ENCODE measurements around the gene ZCCHC12. TPM values are rescaled to one million over a fixed set of nuclear protein-coding genes. Genes with fewer than 3 reads are reported as not detected.
A peak's percentile ranks its signal among the peaks of the same experiment; 100 is the strongest.

ZCCHC12 gene
- total and polyA plus RNA-seq, 5 experiments from 2014 or later: 0.26 to 1.6 (median 0.50) TPM; not detected in 2

DNA sequence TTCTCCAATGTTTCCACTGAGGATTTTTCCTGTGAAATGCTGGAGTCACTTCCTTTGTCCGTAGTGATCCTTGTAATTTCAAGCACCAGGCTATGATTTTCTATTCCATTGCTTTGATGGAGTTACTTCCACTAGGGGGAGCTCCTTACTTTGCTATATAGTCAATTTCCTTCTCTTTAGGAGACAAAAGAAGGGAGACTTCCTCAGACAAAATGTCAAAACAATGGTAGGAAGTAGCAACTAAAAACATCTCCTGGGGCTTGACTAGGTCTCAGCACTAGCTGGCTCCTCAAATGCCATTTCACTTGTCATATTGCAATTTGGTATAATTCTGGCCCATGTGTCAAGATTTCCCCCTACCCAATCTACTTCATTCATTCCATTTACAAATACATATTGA is 24.1 kb downstream of the ZCCHC12 start:
- Mint-ChIP-seq H3K4me3 (no peak overlapping the region), H3K4me1 (no peaks in the 10 kb centered on the region), H3K27ac (no peak overlapping the region), H3K27me3 (peaks cover 0 to 3% (median 1%) of the 10 kb centered on the region in 5 donors), H3K9me3 (no peaks in the 10 kb centered on the region), H3K36me3 (no peaks in the 10 kb centered on the region)
- peak; percentile 36 to 47 for ATAC-seq
- POLR2A ChIA-PET: no interaction called here
- DNase-seq: peak in 4 of 10 donors; percentile 7 to 56 (median 52)

DNA sequence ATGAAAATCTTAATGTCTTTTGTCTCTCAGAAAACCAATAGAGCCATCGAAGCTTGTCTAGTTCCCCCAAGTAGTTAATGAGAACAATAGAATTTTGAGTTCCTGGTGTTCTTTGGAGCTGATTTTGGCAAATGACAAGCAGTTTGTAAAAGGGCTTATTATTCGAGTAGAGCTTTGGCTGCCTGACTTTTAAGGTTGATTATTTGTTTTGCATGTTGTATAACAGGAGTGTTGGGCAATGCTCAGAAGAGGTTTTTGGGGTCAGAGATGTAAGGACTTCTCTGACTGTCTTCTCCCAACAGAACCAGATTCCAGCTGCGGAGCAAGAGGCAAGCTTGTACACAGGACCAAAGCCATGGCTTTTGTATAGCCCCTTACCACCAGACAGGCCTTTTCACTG is 30.0 kb downstream of the ZCCHC12 start:
- Mint-ChIP-seq H3K27ac (no peak overlapping the region), H3K4me1 (no peaks in the 10 kb centered on the region), H3K9me3 (no peaks in the 10 kb centered on the region), H3K27me3 (peaks cover 0 to 4% (median 0%) of the 10 kb centered on the region in 5 donors), H3K36me3 (no peaks in the 10 kb centered on the region), H3K4me3 (no peak overlapping the region)
- POLR2A ChIA-PET: no interaction called here
- ATAC-seq (no peak), DNase-seq (no peak)

DNA sequence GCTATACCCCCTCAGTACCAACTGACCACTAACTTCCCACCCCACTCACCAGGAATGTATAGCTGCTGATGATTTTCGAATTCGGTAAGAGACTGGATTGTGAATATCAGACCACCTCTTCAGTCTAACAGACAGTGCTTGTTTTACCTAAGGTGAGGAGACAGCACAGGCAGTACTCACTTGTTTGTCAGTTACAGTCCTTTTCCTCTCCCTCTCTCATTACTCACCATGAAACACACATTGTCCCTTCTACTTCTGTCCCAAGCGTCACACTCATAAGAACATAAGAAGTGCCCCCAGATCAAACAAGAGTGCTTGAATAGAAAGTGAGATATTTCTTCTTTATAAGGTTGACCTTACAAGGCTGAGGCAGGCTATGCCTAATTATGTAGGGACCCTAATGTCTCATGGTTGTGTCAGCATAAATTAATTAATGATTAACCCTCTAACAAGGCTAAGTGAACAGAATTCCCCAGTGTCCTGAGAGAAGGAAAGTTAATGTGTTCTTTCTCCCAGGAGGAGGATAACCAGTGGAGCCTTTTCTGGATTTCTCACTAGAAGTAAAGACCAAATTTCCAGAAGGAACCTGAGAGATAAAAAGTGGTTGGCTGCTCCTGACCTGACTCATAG is 32.2 kb downstream of the ZCCHC12 start:
- Mint-ChIP-seq H3K27me3 (peaks cover 0 to 6% (median 0%) of the 10 kb centered on the region in 5 donors), H3K4me1 (no peaks in the 10 kb centered on the region), H3K4me3 (no peak overlapping the region), H3K36me3 (no peaks in the 10 kb centered on the region), H3K9me3 (no peaks in the 10 kb centered on the region), H3K27ac (no peak overlapping the region)
- DNase-seq (no peak), ATAC-seq (no peak)
- POLR2A ChIA-PET: no interaction called here

DNA sequence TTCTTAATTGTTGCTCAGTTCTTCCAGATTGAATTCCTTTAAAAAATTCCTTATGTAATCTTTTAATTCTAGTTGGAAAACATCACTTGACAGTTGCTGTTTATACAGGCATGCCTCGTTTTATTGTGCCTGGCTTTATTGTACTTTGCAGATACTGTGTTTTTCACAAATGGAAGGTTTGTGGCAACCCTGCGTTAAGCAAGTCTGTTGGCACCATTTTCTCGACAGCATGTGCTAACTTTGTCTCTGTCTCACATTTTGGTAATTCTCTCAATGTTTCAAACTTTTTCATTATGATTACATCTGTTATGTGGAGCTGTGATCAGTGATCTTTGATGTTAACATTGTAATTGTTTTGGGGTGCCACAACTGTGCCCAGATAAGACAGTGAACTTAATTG is 33.4 kb downstream of the ZCCHC12 start:
- DNase-seq (no peak), ATAC-seq (no peak)
- H3K27ac Mint-ChIP-seq: no peak overlapping the region
- H3K36me3 Mint-ChIP-seq: no peaks in the 10 kb centered on the region
- peaks cover 0 to 6% (median 0%) of the 10 kb centered on the region in 5 donors for H3K27me3 Mint-ChIP-seq
- H3K4me3 Mint-ChIP-seq: no peak overlapping the region
- H3K9me3 Mint-ChIP-seq: no peaks in the 10 kb centered on the region
- no peaks in the 10 kb centered on the region for H3K4me1 Mint-ChIP-seq
- POLR2A ChIA-PET: no interaction called here

DNA sequence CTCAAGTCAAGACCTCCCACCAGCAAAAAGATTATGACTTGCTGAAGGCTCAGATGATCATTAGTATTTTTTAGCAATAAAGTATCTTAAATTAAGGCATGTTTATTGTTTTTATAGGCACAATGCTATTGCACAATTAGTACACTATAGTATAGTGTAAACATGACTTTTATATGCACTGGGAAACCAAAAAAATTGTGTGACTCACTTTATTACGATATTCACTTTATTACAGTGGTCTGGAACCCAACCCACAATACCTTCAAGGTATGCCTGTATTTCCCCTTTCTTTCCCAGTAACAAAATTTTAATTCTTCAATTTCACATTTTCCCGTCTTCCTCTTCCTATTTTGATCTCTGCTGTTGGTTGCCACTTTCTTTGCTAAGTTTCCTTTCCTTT is 37.7 kb downstream of the ZCCHC12 start:
- ATAC-seq (no peak), DNase-seq (no peak)
- Mint-ChIP-seq H3K4me1 (no peaks in the 10 kb centered on the region), H3K4me3 (no peak overlapping the region), H3K9me3 (no peaks in the 10 kb centered on the region), H3K36me3 (no peaks in the 10 kb centered on the region), H3K27me3 (peaks cover 0 to 2% (median 0%) of the 10 kb centered on the region in 5 donors), H3K27ac (no peak overlapping the region)
- POLR2A ChIA-PET: no interaction called here

DNA sequence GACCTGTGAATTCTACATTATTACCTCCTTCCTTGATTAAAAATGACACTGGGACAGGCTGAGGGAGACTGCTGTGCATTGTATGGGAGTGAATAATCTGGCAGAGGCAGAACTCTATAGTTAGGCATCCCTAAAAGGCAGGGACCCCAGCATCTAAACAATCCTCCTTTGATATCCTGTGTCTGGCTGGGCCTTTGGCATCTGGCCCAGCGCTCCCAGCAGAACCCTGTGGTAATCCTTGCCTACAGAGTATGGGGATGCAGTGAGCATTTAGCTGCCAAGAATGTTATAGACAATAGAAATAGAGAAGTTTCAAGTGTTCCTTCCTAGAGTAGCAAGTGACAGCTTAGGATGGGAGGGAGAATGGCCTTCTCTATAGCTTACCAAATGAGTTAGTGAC is 38.5 kb downstream of the ZCCHC12 start:
- H3K4me1 Mint-ChIP-seq: no peaks in the 10 kb centered on the region
- H3K27ac Mint-ChIP-seq: no peak overlapping the region
- POLR2A ChIA-PET: no interaction called here
- peaks cover 0 to 2% (median 0%) of the 10 kb centered on the region in 5 donors for H3K27me3 Mint-ChIP-seq
- H3K9me3 Mint-ChIP-seq: no peaks in the 10 kb centered on the region
- H3K4me3 Mint-ChIP-seq: no peak overlapping the region
- DNase-seq (no peak), ATAC-seq (no peak)
- no peaks in the 10 kb centered on the region for H3K36me3 Mint-ChIP-seq

DNA sequence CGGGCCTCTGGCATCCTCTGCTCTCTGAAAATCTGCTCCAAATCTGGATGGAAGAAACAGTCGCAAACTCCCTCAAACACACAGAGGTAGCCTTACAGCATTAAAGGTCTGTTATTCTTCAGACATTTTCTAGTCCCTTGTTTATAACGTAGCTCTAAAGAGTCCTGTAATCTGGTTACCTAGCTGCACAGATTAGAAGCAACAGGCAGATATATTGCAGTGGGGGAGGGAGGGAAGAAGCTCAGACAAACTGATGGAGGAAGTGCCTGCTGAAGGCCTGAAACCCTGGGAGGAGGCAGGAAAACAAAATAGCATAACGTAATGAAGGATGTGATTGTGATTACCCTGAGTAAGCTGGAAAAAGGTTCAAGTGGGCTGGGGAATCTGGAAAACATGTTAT is 39.4 kb downstream of the ZCCHC12 start:
- ATAC-seq (no peak), DNase-seq (no peak)
- H3K9me3 Mint-ChIP-seq: no peaks in the 10 kb centered on the region
- no peaks in the 10 kb centered on the region for H3K36me3 Mint-ChIP-seq
- H3K27ac Mint-ChIP-seq: no peak overlapping the region
- H3K27me3 Mint-ChIP-seq: peaks cover 0 to 2% (median 0%) of the 10 kb centered on the region in 5 donors
- H3K4me1 Mint-ChIP-seq: no peaks in the 10 kb centered on the region
- H3K4me3 Mint-ChIP-seq: no peak overlapping the region
- POLR2A ChIA-PET: no interaction called here

DNA sequence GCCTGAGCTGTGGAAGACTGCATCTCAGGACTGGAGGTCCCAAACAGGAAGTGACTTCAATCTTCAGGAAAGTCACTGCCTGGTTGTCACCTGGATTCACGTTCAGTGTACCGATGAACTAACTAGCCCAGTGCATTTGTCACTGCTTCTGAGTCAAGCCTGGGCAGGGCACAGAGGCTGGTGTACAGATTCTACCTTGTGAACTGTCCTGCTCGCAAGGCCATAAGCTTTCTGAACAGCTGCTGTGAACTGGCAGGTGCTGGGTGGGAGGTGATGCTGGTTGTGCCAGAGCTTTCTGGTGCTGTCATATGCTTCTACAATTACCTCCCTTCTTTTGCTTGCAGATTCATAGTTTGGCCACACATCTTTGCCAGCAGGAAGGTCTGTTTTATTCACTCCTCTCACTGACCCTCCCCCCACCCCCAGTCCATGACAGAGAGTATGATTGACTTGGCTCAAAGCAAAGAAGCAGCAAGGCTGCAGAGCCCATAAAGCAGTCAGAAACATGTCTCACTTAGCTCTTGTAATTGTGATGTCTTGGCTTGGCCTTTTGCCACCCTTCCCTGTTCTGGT is 40.5 kb downstream of the ZCCHC12 start:
- Mint-ChIP-seq H3K4me3 (no peak overlapping the region), H3K4me1 (no peaks in the 10 kb centered on the region), H3K27me3 (peaks cover 0 to 2% (median 0%) of the 10 kb centered on the region in 5 donors), H3K9me3 (no peaks in the 10 kb centered on the region), H3K27ac (no peak overlapping the region), H3K36me3 (no peaks in the 10 kb centered on the region)
- no peak for ATAC-seq
- no peak for DNase-seq
- POLR2A ChIA-PET: no interaction called here

DNA sequence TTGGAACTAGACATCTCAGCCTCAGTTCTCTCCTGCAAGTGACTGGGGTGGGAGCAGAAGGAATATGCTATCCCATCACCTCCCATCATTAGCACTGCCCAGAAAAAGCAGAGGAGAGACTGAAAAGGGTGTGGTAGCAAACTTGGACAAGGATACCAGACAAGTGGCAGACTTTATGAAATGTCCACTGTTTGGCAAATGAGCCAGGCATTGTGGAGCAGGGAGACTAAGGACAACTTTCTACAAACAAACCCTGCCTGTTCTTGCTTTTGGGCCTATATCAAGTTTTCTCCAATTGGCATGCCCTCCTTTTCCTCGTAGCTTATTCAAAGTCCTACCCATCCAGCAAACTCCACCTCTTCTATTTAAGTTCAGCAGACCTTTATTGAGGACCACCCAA is 41.6 kb downstream of the ZCCHC12 start:
- DNase-seq: no peak
- H3K27ac Mint-ChIP-seq: no peak overlapping the region
- H3K4me3 Mint-ChIP-seq: no peak overlapping the region
- no peaks in the 10 kb centered on the region for H3K9me3 Mint-ChIP-seq
- POLR2A ChIA-PET: no interaction called here
- no peaks in the 10 kb centered on the region for H3K4me1 Mint-ChIP-seq
- H3K36me3 Mint-ChIP-seq: no peaks in the 10 kb centered on the region
- no peaks in the 10 kb centered on the region for H3K27me3 Mint-ChIP-seq
- no peak for ATAC-seq

DNA sequence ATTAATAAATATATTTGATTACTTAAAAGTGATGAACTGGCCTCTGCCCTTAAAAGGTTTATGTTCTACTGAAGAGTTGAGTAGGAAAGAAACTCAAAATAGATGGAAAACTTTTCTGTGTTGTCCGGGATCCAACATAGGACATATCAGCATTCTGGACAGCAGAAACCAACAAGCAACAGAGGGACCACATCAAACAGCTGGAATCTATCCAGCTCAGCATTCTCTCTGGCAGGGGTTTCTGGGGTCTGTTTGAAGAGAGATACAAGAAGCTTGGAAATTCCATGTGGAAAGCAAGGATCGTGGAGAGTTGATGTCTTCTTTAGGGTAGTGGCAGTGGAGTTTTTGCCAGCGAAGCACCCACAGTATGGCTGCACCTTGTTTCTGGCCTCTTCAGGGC is 43.6 kb downstream of the ZCCHC12 start:
- Mint-ChIP-seq H3K4me1 (no peaks in the 10 kb centered on the region), H3K27ac (no peak overlapping the region), H3K9me3 (no peaks in the 10 kb centered on the region), H3K36me3 (no peaks in the 10 kb centered on the region), H3K4me3 (no peak overlapping the region), H3K27me3 (peaks cover 0 to 9% (median 4%) of the 10 kb centered on the region in 5 donors)
- ATAC-seq (no peak), DNase-seq (no peak)
- POLR2A ChIA-PET: no interaction called here

DNA sequence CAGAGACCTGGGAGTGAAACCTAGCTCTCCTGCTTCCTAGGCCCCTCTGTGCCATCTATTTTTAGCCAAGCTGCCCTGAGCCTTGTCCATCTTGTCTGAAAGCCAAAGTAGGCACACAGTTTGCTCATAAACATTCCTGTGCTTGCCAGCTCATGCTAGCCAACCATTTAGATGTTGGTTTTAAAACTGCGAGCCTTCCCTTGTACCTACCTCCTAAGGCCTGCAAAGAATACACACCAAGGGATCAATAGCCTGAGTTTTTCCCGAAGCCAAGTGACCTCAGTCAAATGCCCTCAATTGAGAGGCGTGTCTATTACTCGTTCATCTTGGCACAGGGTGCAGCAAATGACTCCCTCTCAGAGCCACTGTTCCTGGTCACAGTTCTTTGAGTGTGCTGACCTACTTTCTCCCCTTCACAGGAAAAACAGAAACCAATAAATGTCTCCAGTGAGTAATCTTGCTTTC is 48.5 kb downstream of the ZCCHC12 start:
- ATAC-seq: no peak
- H3K36me3 Mint-ChIP-seq: no peaks in the 10 kb centered on the region
- no peak for DNase-seq
- H3K4me3 Mint-ChIP-seq: no peak overlapping the region
- no peaks in the 10 kb centered on the region for H3K9me3 Mint-ChIP-seq
- no peaks in the 10 kb centered on the region for H3K4me1 Mint-ChIP-seq
- peaks cover 0 to 17% (median 4%) of the 10 kb centered on the region in 5 donors for H3K27me3 Mint-ChIP-seq
- POLR2A ChIA-PET: no interaction called here
- H3K27ac Mint-ChIP-seq: no peak overlapping the region
